Measurements from ENCODE around the gene CEP350. TPM values are rescaled to one million over a fixed set of nuclear protein-coding genes. Genes with fewer than 3 reads are reported as not detected.
A peak's percentile ranks its signal among the peaks of the same experiment; 100 is the strongest.
"Not testable (repeated sequence)": the region's sequence is repeated elsewhere in the genome, so short reads cannot be mapped to it uniquely, and the experiment has no call there.

The CEP350 gene
- total RNA-seq, 1 donor from 2014 or later, result 31.1 TPM

DNA sequence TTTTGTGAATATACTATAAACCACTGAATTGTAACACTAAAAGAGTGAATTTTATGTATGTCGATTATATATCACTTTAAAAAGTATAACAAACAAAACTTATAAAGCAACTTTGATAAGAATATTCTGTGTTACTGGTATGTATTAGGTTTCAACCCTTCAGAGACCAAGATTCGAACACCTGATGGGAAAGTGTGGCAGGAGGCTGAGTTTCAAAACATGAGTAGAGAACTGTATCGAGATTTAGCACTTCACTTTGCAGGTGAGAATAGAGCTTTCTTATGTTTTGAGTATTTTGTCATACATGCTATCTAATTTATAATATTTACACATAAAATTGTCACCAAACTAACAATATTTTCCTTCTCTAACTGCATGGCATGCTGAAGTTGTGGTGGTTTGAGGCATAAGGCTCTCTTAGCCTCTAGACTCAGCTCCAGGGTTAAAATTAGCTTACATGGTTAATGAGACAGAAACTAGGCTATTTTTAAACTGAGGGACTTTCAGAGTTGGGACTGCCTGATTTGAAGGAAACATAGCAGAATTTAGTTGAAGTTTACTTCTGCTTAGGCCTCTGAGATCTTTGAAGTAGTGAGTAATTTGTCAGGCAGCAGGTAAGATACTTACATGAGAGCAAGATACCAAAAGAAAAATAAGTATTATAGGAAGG lies 48.6 kb downstream of the CEP350 start:
- Histone ChIP-seq H3K36me3 (ENCODE audit: control insufficient read depth, insufficient read depth, low read length) (peaks cover 2% of the 10 kb centered on the region), H3K27me3 (ENCODE audit: control insufficient read depth, insufficient read depth, low read length) (no peaks in the 10 kb centered on the region), H3K4me3 (ENCODE audit: low read depth, low read length) (no peak overlapping the region)
- FAIRE-seq, result no peak
- TF ChIP-seq, protein P1, sequence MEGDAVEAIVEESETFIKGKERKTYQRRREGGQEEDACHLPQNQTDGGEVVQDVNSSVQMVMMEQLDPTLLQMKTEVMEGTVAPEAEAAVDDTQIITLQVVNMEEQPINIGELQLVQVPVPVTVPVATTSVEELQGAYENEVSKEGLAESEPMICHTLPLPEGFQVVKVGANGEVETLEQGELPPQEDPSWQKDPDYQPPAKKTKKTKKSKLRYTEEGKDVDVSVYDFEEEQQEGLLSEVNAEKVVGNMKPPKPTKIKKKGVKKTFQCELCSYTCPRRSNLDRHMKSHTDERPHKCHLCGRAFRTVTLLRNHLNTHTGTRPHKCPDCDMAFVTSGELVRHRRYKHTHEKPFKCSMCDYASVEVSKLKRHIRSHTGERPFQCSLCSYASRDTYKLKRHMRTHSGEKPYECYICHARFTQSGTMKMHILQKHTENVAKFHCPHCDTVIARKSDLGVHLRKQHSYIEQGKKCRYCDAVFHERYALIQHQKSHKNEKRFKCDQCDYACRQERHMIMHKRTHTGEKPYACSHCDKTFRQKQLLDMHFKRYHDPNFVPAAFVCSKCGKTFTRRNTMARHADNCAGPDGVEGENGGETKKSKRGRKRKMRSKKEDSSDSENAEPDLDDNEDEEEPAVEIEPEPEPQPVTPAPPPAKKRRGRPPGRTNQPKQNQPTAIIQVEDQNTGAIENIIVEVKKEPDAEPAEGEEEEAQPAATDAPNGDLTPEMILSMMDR (IDR thresholded peaks at IDR 0.05; ENCODE audit: insufficient read depth, low read length, severe bottlenecking), result no peak
- DNase-seq (ENCODE audit: low read depth), result no peak

DNA sequence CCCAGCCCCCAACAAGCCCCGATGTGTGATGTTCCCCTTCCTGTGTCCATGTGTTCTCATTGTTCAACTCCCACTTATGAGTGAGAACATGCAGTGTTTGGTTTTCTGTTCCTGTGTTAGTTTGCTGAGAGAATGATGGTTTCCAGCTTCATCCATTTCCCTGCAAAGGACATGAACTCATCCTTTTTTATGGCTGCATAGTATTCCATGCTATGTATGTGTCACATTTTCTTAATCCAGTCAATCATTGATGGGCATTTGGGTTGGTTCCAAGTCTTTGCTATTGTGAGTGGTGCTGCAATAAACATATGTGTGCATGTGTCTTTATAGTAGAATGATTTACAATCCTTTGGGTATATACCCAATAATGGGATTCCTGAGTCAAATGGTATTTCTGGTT lies 52.2 kb downstream of the CEP350 start:
- H3K36me3 ChIP-seq (ENCODE audit: control insufficient read depth, insufficient read depth, low read length); DNase-seq (ENCODE audit: low read depth); H3K4me3 ChIP-seq (ENCODE audit: low read depth, low read length); H3K27me3 ChIP-seq (ENCODE audit: control insufficient read depth, insufficient read depth, low read length); FAIRE-seq: not testable (repeated sequence)

DNA sequence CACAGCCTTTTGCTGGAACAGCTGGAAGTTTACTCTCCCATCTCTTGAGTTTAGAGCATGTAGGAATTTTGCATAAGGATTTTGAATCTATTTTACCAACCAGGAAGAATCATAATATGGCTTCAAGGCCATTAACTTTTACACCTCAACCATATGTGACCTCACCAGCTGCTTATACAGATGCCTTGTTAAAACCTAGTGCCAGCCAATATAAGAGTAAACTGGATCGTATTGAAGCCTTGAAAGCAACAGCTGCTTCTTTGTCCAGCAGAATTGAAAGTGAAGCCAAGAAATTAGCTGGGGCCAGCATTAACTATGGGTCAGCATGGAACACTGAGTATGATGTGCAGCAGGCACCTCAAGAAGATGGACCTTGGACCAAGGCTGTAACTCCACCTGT lies 65.4 kb downstream of the CEP350 start:
- H3K27me3 ChIP-seq (ENCODE audit: control insufficient read depth, insufficient read depth, low read length), result no peaks in the 10 kb centered on the region
- H3K4me3 ChIP-seq (ENCODE audit: low read depth, low read length), result no peak overlapping the region
- TF ChIP-seq, protein P1 (IDR thresholded peaks at IDR 0.05; ENCODE audit: insufficient read depth, low read length, severe bottlenecking), result no peak
- DNase-seq (ENCODE audit: low read depth), result no peak
- peaks cover 10% of the 10 kb centered on the region for H3K36me3 ChIP-seq (ENCODE audit: control insufficient read depth, insufficient read depth, low read length)
- FAIRE-seq, result no peak

DNA sequence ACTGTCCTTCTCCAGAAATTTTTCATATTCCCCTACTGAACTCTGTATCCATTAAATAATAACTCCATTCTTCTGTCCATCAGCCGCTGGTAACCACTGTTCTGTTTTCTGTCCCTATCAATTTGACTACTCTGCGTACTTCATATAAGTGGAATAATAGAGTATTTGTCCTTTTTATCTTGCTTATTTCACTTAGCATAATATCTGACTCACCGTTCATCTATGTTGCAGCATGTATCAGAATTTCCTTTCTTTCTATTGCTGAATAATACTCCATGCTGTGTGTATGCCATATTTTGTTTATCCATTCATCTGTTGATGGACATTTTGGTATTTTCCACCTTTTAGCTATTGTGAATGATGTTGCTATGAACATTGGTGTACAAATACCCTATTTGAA lies 71.9 kb downstream of the CEP350 start:
- H3K36me3 ChIP-seq (ENCODE audit: control insufficient read depth, insufficient read depth, low read length), result peaks cover 5% of the 10 kb centered on the region
- DNase-seq (ENCODE audit: low read depth) (peak; percentile 21), FAIRE-seq (no peak)
- TF ChIP-seq, protein P1 (IDR thresholded peaks at IDR 0.05; ENCODE audit: insufficient read depth, low read length, severe bottlenecking), result no peak
- H3K4me3 ChIP-seq (ENCODE audit: low read depth, low read length), result no peak overlapping the region
- H3K27me3 ChIP-seq (ENCODE audit: control insufficient read depth, insufficient read depth, low read length), result no peaks in the 10 kb centered on the region

DNA sequence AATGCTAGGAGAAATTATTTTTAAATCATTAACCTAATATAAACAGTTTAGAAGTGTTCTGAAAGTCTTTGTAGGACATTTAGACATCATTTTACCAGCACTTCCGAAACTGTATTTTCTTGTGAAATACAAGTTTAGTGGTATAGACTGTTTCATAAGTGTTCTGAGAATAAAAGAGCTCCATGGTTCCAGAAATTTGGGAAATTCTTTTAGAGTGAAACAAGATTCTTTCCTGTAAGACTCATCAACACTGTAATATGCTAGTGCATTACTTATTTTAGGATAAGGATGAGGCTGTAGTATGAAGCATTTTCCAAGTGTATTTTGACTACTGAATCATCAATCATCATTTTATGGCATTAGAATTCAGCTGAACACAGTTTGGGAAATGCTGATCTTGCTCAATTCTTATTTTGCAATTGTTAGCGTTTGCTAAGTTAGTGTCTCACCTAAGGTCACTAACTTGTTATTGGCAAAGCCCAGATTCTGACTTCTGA lies 73.4 kb downstream of the CEP350 start:
- TF ChIP-seq, protein P1 (IDR thresholded peaks at IDR 0.05; ENCODE audit: insufficient read depth, low read length, severe bottlenecking), result no peak
- H3K36me3 ChIP-seq (ENCODE audit: control insufficient read depth, insufficient read depth, low read length), result peaks cover 3% of the 10 kb centered on the region
- DNase-seq (ENCODE audit: low read depth), result peak; percentile 59
- H3K4me3 ChIP-seq (ENCODE audit: low read depth, low read length), result no peak overlapping the region
- FAIRE-seq, result no peak
- no peaks in the 10 kb centered on the region for H3K27me3 ChIP-seq (ENCODE audit: control insufficient read depth, insufficient read depth, low read length)

DNA sequence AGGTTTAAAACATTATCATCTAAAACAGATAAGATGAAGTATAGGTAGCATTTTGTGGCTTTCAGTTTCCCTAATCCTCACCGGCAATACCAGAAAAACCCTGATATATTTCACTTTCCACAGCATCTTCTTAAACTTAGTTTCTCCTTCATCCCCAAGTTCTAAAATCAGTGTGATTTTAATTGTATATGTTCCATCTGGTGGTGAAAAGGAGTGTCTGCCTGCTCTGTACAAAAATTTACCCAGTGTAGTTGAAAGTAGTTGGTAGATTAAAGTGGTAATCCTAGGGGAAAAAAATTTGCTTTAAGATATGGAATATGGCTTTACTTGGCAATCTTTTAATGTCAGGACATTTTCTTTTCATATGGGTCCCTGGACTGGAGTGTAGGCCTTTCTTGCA lies 74.3 kb downstream of the CEP350 start:
- TF ChIP-seq, protein P1 (IDR thresholded peaks at IDR 0.05; ENCODE audit: insufficient read depth, low read length, severe bottlenecking), result no peak
- no peak overlapping the region for H3K4me3 ChIP-seq (ENCODE audit: low read depth, low read length)
- DNase-seq (ENCODE audit: low read depth) (no peak), FAIRE-seq (no peak)
- peaks cover 3% of the 10 kb centered on the region for H3K36me3 ChIP-seq (ENCODE audit: control insufficient read depth, insufficient read depth, low read length)
- H3K27me3 ChIP-seq (ENCODE audit: control insufficient read depth, insufficient read depth, low read length), result no peaks in the 10 kb centered on the region
